ENCODE data around the gene NSMF.

NSMF gene

GRCh38 chr9:137459152-137459600 is at the start of gene NSMF:
Gene NSMF (minus strand): TSS chr9:137459334. CDS start chr9:137459102, 232 bp downstream.
- peak; percentile 33 for DNase-seq

DNA sequence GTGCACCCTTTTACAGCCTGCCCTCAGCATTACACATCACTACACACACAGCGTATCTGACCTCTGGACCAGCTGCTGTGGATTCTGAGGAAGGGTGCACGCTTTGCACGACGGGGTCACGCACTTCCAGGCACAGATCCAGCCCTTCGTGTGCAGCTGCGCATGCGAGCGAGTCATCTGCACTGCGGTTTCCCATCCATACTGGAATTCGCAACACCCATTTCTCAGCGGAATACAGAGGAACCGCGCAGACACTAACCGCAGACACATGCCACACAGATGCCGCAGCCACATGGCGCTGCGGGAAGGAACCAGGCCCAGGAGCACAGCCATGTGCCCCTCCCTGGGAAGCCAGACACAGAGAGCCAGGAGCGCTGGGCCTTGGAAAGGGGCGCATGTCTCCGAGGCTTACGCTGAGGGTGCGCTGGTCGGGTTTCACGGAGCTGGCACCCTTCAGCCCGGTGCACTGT is 47.6 kb upstream of the NSMF start:
- DNase-seq, result peak; percentile 17

- DNase-seq, result no peak
Measured at GRCh38 chr9:137506274-137506673, 47.1 kb upstream of the NSMF start.

GRCh38 chr9:137505421-137506140 is 46.4 kb upstream of the NSMF start:
- no peak for DNase-seq

DNA sequence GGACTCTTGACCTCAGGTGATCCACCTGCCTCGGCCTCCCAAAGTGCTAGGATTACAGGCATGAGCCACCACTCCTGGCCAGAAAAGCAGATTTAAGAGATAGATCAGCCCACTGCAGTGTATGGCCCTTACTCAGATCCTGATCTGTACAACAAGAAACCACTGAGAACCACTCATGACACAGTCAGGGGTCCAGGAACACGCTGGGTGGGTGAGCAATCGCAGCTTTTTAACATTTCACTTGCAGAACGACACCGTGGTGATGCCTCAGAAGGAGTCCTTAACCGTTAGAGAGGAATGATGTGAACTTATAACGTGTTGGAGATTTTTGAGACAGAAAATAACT is 45.3 kb upstream of the NSMF start:
- DNase-seq, result no peak

DNA sequence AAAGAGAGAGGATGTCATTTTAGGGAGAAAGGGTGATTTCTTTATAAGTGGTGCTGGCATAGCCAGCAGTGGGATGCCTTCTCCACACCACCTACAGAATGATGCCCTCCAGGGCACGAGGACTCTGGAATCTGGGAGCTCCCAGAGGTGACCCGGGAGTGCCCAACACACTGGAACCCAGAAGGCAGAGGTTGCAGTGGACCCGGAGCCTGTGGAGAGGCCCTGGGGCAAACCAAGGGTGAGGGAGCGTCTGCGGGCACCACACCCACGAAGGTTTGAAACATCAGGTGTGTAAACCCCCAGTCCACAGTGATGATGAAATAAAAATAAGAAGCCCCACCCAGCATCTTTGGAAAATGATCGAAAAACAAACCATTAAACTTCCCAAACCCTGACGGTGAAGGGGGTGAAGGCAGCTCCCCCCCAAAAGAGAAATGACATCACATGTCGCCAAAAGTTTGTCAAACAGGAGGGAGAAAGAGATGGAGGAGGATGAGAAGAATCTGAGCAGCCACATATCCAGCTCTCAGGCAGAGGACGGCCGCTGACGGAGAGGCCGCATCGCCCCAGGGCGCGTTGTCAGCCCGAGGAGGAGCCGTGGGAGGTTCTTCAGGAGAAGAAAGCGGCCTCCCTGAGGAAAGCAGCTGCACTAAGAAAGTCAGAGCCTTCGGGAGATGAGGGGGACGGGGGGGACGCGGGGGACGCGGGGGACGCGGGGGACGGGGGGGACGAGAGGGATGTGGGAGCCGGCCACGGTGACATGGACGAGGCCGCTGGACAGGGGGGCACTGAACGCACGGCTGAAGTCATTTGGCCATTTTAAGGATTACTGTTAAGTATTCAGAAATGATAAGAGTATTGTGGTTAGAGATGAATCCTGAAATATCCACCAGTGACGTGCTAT is 43.1 kb upstream of the NSMF start:
- DNase-seq, result no peak

DNA sequence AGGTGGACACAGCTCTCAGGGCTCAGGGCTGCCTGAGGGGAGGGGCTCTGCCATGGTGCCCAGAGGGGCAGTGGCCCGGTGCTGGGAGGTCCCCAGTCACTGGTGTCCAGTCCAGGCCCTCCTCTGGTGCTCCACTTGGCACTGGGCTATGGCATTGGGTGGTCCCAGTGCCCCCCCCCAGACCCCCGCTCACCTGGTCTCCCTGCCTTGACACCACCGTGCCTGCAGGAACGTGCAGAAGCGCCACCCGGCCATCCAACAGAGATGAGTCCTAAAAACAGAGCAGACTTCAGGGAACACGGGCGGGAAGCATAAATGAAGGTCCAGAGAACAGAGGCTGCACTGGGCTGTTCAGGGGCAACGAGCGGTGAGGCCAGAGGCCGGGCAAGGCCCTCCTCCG is 42.3 kb upstream of the NSMF start:
- DNase-seq, result no peak

DNA sequence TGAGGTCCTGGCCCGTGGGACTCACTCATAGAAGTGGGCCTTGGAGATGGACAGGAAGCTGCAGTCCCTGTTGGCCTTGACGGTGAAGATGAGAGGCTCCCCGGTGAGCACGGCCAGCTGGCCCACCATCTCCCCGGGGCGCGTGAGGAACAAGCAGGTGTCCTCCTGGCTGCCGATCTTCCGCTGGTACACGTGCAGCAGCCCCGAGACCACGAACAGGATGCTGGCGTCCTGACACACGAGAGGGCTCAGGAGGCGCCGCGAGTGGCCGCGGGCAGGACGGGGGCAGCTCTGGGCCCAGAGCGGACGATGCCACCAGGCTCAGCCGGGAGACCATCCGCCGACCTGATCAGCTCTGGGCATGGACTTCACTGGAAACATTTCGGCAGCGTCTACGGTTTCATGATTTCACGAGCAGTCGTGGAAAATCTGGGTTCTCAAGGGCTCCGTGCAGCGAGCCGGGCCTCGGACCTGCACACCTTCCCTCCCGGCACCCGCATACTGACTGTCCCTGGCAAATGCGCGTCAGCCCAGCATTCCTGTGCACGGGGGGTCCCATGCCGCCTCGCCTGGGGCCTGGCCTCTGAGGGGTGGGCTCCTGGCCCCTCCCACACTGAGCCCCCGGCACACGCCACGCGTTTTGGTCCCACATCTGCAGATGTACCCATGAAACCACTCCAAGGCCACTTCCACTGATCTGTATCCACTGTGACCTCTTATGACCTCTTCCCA is 41.7 kb upstream of the NSMF start:
- no peak for DNase-seq

DNA sequence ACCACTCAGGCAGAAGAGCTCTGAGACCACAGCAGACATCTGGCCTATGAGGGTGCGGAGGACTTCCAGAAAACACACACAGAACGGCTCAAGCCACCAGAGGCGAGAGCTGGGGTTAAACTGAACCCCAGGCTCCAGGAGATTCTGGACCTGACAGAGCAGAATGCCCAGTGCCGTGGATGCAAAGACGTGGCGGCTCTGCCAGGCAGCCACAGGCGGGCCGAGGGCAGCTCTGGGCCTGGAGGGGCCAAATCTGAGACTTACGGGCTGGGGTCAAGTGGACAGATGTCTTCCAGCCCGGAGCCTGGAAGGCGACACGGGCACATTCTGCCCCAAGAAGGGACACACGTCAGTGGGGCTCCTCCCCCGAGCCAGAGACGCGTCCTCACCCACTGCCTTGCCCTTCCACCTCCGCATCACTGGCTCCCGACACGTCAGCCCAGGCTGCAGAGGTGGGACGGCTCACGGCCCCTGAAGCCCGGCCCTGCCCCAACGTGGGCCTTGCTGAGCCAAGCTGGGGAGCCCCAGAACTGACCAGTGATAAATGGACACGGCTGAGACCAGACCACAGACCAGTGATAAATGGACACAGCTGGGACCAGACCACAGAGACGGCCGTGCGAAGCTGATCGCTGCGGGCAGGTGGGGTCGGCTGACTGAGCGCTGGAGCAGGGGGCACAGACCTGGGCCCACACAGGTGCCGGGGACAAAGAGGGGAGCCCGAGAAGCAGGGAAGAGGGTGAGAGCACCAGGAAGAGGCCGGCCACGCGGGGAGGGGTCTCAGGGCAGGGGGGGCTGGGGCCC is 40.9 kb upstream of the NSMF start:
- no peak for DNase-seq

DNA sequence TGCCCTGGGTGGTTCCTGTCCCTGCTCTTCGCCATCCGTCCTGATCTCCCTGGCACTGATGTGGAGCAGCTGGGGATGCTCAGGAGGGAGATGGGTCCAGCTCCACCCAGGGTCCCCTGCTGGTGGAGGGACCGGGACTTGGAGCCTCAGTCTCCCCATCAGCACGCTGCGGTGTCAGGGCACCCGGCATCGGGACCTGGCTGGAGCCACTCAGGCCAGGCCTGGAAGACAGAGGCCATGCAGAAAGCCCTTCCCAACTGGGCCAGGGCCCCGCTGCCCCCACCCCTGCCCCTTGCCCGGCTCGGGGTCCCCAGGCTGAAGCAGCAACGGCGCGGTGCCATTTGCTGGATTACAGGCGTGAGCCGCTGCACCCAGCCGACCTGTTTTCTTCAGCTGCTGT is 40.3 kb upstream of the NSMF start:
- DNase-seq, result no peak

GRCh38 chr9:137498720-137499150 is 39.6 kb upstream of the NSMF start:
- no peak for DNase-seq

DNA sequence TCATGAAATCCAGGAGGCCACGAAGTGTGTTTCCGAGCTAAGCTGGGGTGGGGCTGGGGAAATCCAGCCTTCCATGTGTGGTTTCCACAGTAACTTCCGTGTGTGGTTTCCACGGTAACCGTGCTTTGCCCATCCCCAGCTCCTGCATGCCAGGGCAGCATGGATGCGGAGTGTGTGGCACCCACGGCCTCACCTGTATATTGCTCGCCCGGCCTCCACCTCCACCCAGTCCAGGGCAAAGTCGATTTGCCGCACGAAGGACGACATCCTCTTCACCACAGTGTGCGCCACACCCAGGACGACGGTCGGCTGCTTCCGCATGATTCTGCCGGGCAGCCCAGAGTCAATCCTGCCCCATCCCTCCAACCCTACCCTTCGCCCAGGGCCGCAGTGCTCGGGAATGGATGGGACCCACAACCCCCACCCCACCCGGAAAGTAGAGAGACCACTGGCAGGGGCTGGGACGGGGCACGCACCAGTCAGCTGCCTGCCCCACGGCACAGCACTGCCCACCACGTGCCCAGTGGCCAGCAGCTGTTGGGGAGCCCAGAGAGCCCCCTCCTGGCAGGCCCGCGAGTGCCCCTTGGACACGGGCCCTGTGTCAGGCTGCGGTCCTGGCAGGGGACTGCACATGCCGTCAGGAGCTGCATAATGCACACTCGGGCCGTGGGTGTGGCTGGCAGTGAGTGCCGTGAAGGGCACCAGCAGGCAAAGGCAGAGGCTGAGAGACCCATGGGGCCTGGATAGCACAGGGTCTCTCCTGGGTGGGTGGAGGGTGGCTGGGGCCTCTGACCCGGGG is 39.0 kb upstream of the NSMF start:
- DNase-seq, result no peak

GRCh38 chr9:137496601-137497375 is 37.7 kb upstream of the NSMF start:
- no peak for DNase-seq

DNA sequence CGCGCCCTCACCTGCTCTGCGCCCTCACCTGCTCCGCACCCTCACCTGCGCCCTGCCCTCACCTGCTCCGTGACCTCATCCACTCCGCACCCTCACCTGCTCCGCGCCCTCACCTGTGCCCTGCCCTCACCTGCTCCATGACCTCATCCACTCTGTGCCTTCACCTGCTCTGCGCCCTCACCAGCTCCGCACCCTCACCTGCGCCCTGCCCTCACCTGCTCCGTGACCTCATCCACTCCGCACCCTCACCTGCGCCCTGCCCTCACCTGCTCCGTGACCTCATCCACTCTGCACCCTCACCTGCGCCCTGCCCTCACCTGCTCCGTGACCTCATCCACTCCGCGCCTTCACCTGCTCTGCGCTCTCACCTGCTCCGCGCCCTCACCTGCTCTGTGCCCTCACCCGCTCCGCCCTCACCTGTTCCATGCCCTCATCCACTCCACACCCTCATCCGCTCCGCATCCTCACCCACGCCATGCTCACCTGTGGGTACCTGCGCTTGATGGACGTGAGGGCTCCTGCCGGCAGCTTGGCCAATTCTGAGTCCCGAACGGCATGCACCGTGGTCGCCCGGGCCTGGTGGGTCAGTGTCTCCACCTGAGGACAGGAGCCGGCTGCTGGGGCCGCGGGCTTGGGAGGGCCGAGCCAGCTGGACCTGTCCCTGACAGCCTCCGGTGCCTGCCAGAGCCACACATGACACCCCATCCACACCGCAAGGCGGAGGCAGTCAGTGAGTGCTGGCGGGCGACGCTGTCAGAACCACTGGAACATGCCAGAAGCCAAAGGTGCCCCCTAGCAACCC is 35.6 kb upstream of the NSMF start:
- no peak for DNase-seq

DNA sequence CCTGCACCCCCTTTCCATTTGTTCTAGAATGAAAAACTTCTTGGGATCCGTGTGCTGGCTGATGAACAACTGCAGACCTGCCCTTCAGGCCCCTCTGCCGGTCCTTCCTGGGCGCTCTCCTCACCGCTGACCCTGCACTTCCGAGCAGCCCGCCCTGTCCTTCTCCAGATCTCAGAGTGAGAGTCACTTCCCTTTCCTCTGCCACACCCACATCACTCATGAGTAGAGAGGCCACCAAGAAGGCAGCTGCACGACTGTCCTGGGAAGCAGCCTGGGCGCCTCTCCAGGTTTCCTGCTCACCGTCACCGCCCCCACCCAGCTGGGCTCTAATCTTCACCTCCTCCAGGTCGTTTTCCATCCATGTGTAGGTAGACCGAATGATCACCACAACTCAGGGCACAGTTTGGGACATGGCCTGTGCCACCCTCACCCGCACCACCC is 35.0 kb upstream of the NSMF start:
- DNase-seq, result no peak

- no peak for DNase-seq
Measured at GRCh38 chr9:137493364-137494103, 34.4 kb upstream of the NSMF start.

GRCh38 chr9:137492464-137493363 is 33.6 kb upstream of the NSMF start:
- no peak for DNase-seq
